ACC112 (cell line): ENCODE results near the gene ALAS1.
"Not testable (repeated sequence)": the region's sequence is repeated elsewhere in the genome, so short reads cannot be mapped to it uniquely, and the experiment has no call there.

ENCODE experiments used
- H2AFZ ChIP-seq: fragments of 200-600 bp; sonication (generic); one replicate; pipeline ENCODE4 v1.6.0; 2017; ENCODE audit warnings: antibody characterized with exemption, low read length; ENCODE audit not compliant: unreplicated experiment
- H3K27ac ChIP-seq: fragments of 200-600 bp; sonication (generic); 2 replicates; pipeline ENCODE4 v1.5.1; 2014; ENCODE audit warnings: low read depth, mild to moderate bottlenecking, antibody characterized with exemption, low read length, moderate library complexity
- H3K27me3 ChIP-seq: fragments of 200-600 bp; sonication (generic); 2 replicates; pipeline ENCODE4 v1.6.1; 2014; ENCODE audit warnings: mild to moderate bottlenecking, antibody characterized with exemption, low read length, moderate library complexity, mixed read lengths; ENCODE audit not compliant: insufficient read depth
- H3K36me3 ChIP-seq: fragments of 200-600 bp; sonication (generic); 2 replicates; pipeline ENCODE4 v1.6.1; 2016; ENCODE audit warnings: mild to moderate bottlenecking, antibody characterized with exemption, low read length, moderate library complexity, mixed read lengths; ENCODE audit not compliant: insufficient read depth
- H3K4me1 ChIP-seq: fragments of 200-600 bp; sonication (generic); one replicate; pipeline ENCODE4 v1.6.1; 2016; ENCODE audit warnings: low read length, mixed read lengths; ENCODE audit not compliant: insufficient read depth, unreplicated experiment, control insufficient read depth
- H3K4me3 ChIP-seq: fragments of 200-600 bp; sonication (generic); 2 replicates; pipeline ENCODE4 v1.5.1; 2014; ENCODE audit warnings: mild to moderate bottlenecking, low read depth, low read length
- H3K79me2 ChIP-seq: fragments of 200-600 bp; sonication (generic); one replicate; pipeline ENCODE4 v1.6.0; 2016; ENCODE audit warnings: low read length; ENCODE audit not compliant: control insufficient read depth, unreplicated experiment, insufficient read depth

ALAS1 gene

GRCh38 chr3:52177701-52178042 is 20.3 kb upstream of the ALAS1 start:
- H3K79me2 ChIP-seq: no peaks in the 10 kb centered on the region
- no peaks in the 10 kb centered on the region for H3K27me3 ChIP-seq
- H3K4me3 ChIP-seq: no peak overlapping the region
- H3K4me1 ChIP-seq: peaks cover 15% of the 10 kb centered on the region
- H3K27ac ChIP-seq: no peak overlapping the region
- H2AFZ ChIP-seq: no peak overlapping the region
- no peaks in the 10 kb centered on the region for H3K36me3 ChIP-seq

GRCh38 chr3:52178126-52178525 is 19.8 kb upstream of the ALAS1 start:
- H3K27ac ChIP-seq, H3K27me3 ChIP-seq, H3K4me3 ChIP-seq, H3K36me3 ChIP-seq, H3K79me2 ChIP-seq, H2AFZ ChIP-seq: not testable (repeated sequence)
- peaks cover 15% of the 10 kb centered on the region for H3K4me1 ChIP-seq

GRCh38 chr3:52178537-52178936 is 19.4 kb upstream of the ALAS1 start:
- Histone ChIP-seq H3K4me3 (no peak overlapping the region), H3K79me2 (no peaks in the 10 kb centered on the region), H3K27ac (no peak overlapping the region)

GRCh38 chr3:52181543-52181942 is 16.4 kb upstream of the ALAS1 start:
- Histone ChIP-seq H3K4me1 (peaks cover 5% of the 10 kb centered on the region), H2AFZ (no peak overlapping the region), H3K36me3 (no peaks in the 10 kb centered on the region), H3K27me3 (no peaks in the 10 kb centered on the region), H3K4me3 (no peak overlapping the region), H3K79me2 (no peaks in the 10 kb centered on the region), H3K27ac (no peak overlapping the region)

More at GRCh38 chr3:52178537-52178936, 19.4 kb upstream of the ALAS1 start:
- H3K27me3 ChIP-seq: no peaks in the 10 kb centered on the region
- H3K4me1 ChIP-seq: peaks cover 15% of the 10 kb centered on the region
- H3K36me3 ChIP-seq: no peaks in the 10 kb centered on the region
- no peak overlapping the region for H2AFZ ChIP-seq

- Histone ChIP-seq H2AFZ (no peak overlapping the region), H3K27me3 (no peaks in the 10 kb centered on the region), H3K27ac (no peak overlapping the region), H3K4me1 (peaks cover 5% of the 10 kb centered on the region), H3K36me3 (no peaks in the 10 kb centered on the region), H3K4me3 (no peak overlapping the region), H3K79me2 (no peaks in the 10 kb centered on the region)
These were observed 15.8 kb upstream of the ALAS1 start for GRCh38 chr3:52182196-52182595.

- Histone ChIP-seq H3K4me1 (peaks cover 5% of the 10 kb centered on the region), H2AFZ (no peak overlapping the region), H3K27me3 (no peaks in the 10 kb centered on the region), H3K4me3 (no peak overlapping the region), H3K27ac (no peak overlapping the region), H3K36me3 (no peaks in the 10 kb centered on the region), H3K79me2 (no peaks in the 10 kb centered on the region)
These were observed 15.3 kb upstream of the ALAS1 start for GRCh38 chr3:52182691-52183090.

GRCh38 chr3:52183786-52184445 is 14.0 kb upstream of the ALAS1 start:
- Histone ChIP-seq H2AFZ (no peak overlapping the region), H3K27me3 (no peaks in the 10 kb centered on the region), H3K4me3 (no peak overlapping the region), H3K27ac (no peak overlapping the region), H3K4me1 (peaks cover 5% of the 10 kb centered on the region), H3K36me3 (no peaks in the 10 kb centered on the region), H3K79me2 (no peaks in the 10 kb centered on the region)

GRCh38 chr3:52184690-52185089 is 13.3 kb upstream of the ALAS1 start:
- Histone ChIP-seq H3K27me3 (no peaks in the 10 kb centered on the region), H3K4me1 (peaks cover 5% of the 10 kb centered on the region), H2AFZ (no peak overlapping the region), H3K79me2 (no peaks in the 10 kb centered on the region), H3K36me3 (no peaks in the 10 kb centered on the region), H3K27ac (no peak overlapping the region), H3K4me3 (no peak overlapping the region)

GRCh38 chr3:52185311-52185710 is 12.6 kb upstream of the ALAS1 start:
- H3K36me3 ChIP-seq: no peaks in the 10 kb centered on the region
- H2AFZ ChIP-seq: no peak overlapping the region
- H3K79me2 ChIP-seq: no peaks in the 10 kb centered on the region
- no peaks in the 10 kb centered on the region for H3K27me3 ChIP-seq
- H3K4me1 ChIP-seq: peaks cover 11% of the 10 kb centered on the region
- no peak overlapping the region for H3K4me3 ChIP-seq
- H3K27ac ChIP-seq: no peak overlapping the region

- Histone ChIP-seq H3K4me1 (peaks cover 16% of the 10 kb centered on the region), H2AFZ (no peak overlapping the region), H3K27ac (no peak overlapping the region), H3K36me3 (no peaks in the 10 kb centered on the region), H3K4me3 (no peak overlapping the region), H3K27me3 (no peaks in the 10 kb centered on the region), H3K79me2 (no peaks in the 10 kb centered on the region)
These were observed 12.1 kb upstream of the ALAS1 start for GRCh38 chr3:52185837-52186236.

GRCh38 chr3:52186729-52187128 is 11.2 kb upstream of the ALAS1 start:
- Histone ChIP-seq H3K27ac (no peak overlapping the region), H3K4me1 (peaks cover 19% of the 10 kb centered on the region), H3K4me3 (no peak overlapping the region), H3K27me3 (no peaks in the 10 kb centered on the region), H2AFZ (no peak overlapping the region), H3K79me2 (no peaks in the 10 kb centered on the region), H3K36me3 (no peaks in the 10 kb centered on the region)
